GM23338 (cell line): ENCODE measurements around the gene PBLD. TPM values are rescaled to one million over a fixed set of nuclear protein-coding genes. Genes with fewer than 3 reads are reported as not detected.

ENCODE experiments used
- ATAC-seq: fragments of 200-7000 bp; cut with Tn5 transposase; 3 replicates; pipeline ENCODE4 v1.9.1; 2020
- DNase-seq: peaks from one replicate; pipeline ENCODE4 v3.0.0-alpha.2; 2015; ENCODE audit warnings: low spot score
- H2AFZ ChIP-seq: fragments of 200-600 bp; sonication (generic); 2 replicates; pipeline ENCODE4 v1.8.0; 2016; ENCODE audit warnings: antibody characterized with exemption, mild to moderate bottlenecking, moderate library complexity
- H3F3A ChIP-seq: fragments of 200-600 bp; sonication (generic); replicated peaks from 2 replicates; pipeline ENCODE4 v1.8.0; 2017; ENCODE audit warnings: antibody characterized with exemption, mixed run types, low read depth
- H3K27ac ChIP-seq: fragments of 200-600 bp; sonication (generic); 2 replicates; pipeline ENCODE4 v1.6.1; 2016; ENCODE audit warnings: low read depth
- H3K27me3 ChIP-seq: fragments of 200-600 bp; sonication (generic); 2 replicates; pipeline ENCODE4 v1.8.0; 2016; ENCODE audit warnings: mild to moderate bottlenecking, mixed run types, moderate library complexity; ENCODE audit not compliant: insufficient read depth
- H3K36me3 ChIP-seq: fragments of 200-600 bp; sonication (generic); 2 replicates; pipeline ENCODE4 v1.8.0; 2016; ENCODE audit warnings: mild to moderate bottlenecking; ENCODE audit not compliant: insufficient read depth
- H3K4me1 ChIP-seq: fragments of 200-600 bp; sonication (generic); 2 replicates; pipeline ENCODE4 v1.8.0; 2016; ENCODE audit warnings: mild to moderate bottlenecking, moderate library complexity; ENCODE audit not compliant: insufficient read depth
- H3K4me2 ChIP-seq: fragments of 200-600 bp; sonication (generic); 2 replicates; pipeline ENCODE4 v1.7.1; 2017; ENCODE audit warnings: mixed run types
- H3K4me3 ChIP-seq: fragments of 200-600 bp; sonication (generic); 2 replicates; pipeline ENCODE4 v1.6.1; 2016; ENCODE audit warnings: mixed run types
- H3K79me2 ChIP-seq: fragments of 200-600 bp; sonication (generic); replicated peaks from 2 replicates; pipeline ENCODE4 v1.8.0; 2017; ENCODE audit warnings: mild to moderate bottlenecking; ENCODE audit not compliant: insufficient read depth
- H3K9me2 ChIP-seq: fragments of 200-600 bp; sonication (generic); 2 replicates; pipeline ENCODE4 v1.8.0; 2017; ENCODE audit not compliant: insufficient read depth
- H4K20me1 ChIP-seq: fragments of 200-600 bp; sonication (generic); replicated peaks from 2 replicates; pipeline ENCODE4 v1.8.0; 2017; ENCODE audit warnings: mild to moderate bottlenecking; ENCODE audit not compliant: insufficient read depth
- H3K27ac Mint-ChIP-seq: 2 replicates; pipeline ENCODE4 v1.8.0; 2020; ENCODE audit warnings: inconsistent platforms, mild to moderate bottlenecking, moderate library complexity, mixed read lengths
- H3K27me3 Mint-ChIP-seq: 3 replicates; pipeline ENCODE4 v1.8.0; 2022; ENCODE audit warnings: low read depth, mild to moderate bottlenecking, moderate library complexity, mixed read lengths, inconsistent platforms; ENCODE audit not compliant: insufficient read depth, poor library complexity
- H3K36me3 Mint-ChIP-seq: 3 replicates; pipeline ENCODE4 v1.8.0; 2021; ENCODE audit warnings: low read depth, mild to moderate bottlenecking, inconsistent platforms, moderate library complexity, mixed read lengths
- H3K4me1 Mint-ChIP-seq: 3 replicates; pipeline ENCODE4 v1.8.0; 2020; ENCODE audit warnings: mild to moderate bottlenecking, inconsistent platforms, mixed read lengths
- H3K4me3 Mint-ChIP-seq: 3 replicates; pipeline ENCODE4 v1.8.0; 2021; ENCODE audit warnings: moderate library complexity, mild to moderate bottlenecking, inconsistent platforms, mixed read lengths
- H3K9me3 Mint-ChIP-seq: 3 replicates; pipeline ENCODE4 v1.8.0; 2020; ENCODE audit warnings: moderate library complexity, mild to moderate bottlenecking, inconsistent platforms, mixed read lengths
- CREB1 ChIP-seq: fragments of 250-450 bp; sonication (Bioruptor Pico); IDR thresholded peaks from 2 replicates; pipeline ENCODE4 v1.5.0; 2020; ENCODE audit warnings: low read depth, mild to moderate bottlenecking, moderate library complexity
- ETS1 ChIP-seq: IDR thresholded peaks from 2 replicates; pipeline ENCODE4 v1.6.1; 2016; ENCODE audit warnings: antibody characterized with exemption
- EZH2 ChIP-seq: fragments of 200-600 bp; sonication (generic); IDR thresholded peaks from one replicate; pipeline ENCODE4 v1.8.0; 2017; ENCODE audit warnings: antibody characterized with exemption, mild to moderate bottlenecking, low read depth; ENCODE audit not compliant: unreplicated experiment
- EZH2phosphoT487 ChIP-seq: fragments of 200-600 bp; sonication (generic); IDR thresholded peaks from one replicate; pipeline ENCODE4 v1.8.1; 2018; ENCODE audit warnings: antibody characterized with exemption; ENCODE audit not compliant: unreplicated experiment
- JUNB ChIP-seq: IDR thresholded peaks from one replicate; pipeline ENCODE4 v1.6.1; 2016; ENCODE audit warnings: antibody characterized with exemption; ENCODE audit not compliant: unreplicated experiment
- NANOG ChIP-seq: IDR thresholded peaks from 2 replicates; pipeline ENCODE4 v1.6.1; 2016; ENCODE audit warnings: antibody characterized with exemption, borderline replicate concordance
- POLR2AphosphoS5 ChIP-seq: IDR thresholded peaks from 2 replicates; pipeline ENCODE4 v1.6.1; 2016; ENCODE audit warnings: antibody characterized with exemption, low read depth
- STAT1 ChIP-seq: IDR thresholded peaks from one replicate; pipeline ENCODE4 v1.6.1; 2016; ENCODE audit warnings: antibody characterized with exemption; ENCODE audit not compliant: unreplicated experiment
- ZNF114 ChIP-seq: fragments of 250-450 bp; sonication (Bioruptor Pico); IDR thresholded peaks from 2 replicates; pipeline ENCODE4 v1.5.0; 2020; ENCODE audit warnings: mild to moderate bottlenecking, moderate library complexity
- ZNF331 ChIP-seq: fragments of 250-450 bp; sonication (Bioruptor Pico); IDR thresholded peaks from 2 replicates; pipeline ENCODE4 v1.5.0; 2020; ENCODE audit warnings: low read depth, mild to moderate bottlenecking, moderate library complexity
- ZNF462 ChIP-seq: fragments of 250-450 bp; sonication (Bioruptor Pico); IDR thresholded peaks from 2 replicates; pipeline ENCODE4 v1.5.0; 2020; ENCODE audit warnings: mild to moderate bottlenecking, moderate library complexity
- polyA plus RNA-seq: library from polyadenylated mRNA; unstranded; fragments of >200 nt; fragmentation: Nextera tagmentation; extraction: Ambion mirVana; gene quantifications from 2 replicates; pipeline ENCODE4 v1.2.1, GENCODE V29; 2016
- total RNA-seq: library from RNA; depleted of rRNA; stranded (reverse); fragments of >200 nt; shearing (Covaris generic); gene quantifications from 2 replicates; pipeline ENCODE4 v1.2.3, GENCODE V29; 2014
- TF ChIP-seq, protein P1 (sequence below), 2 experiments: fragments of 200-600 bp in 1 of 2; sonication (generic) in 1 of 2; conservative IDR thresholded peaks; 2 replicates each; pipeline versions ENCODE4 v1.5.1 to v1.6.1; 2016 to 2017; ENCODE audit warnings: antibody characterized with exemption in 2 of 2, low read depth in 2 of 2, mild to moderate bottlenecking in 2 of 2, moderate library complexity in 1 of 2
- TF ChIP-seq, protein P2 (sequence below): IDR thresholded peaks from one replicate; pipeline ENCODE4 v1.6.1; 2018; ENCODE audit warnings: antibody characterized with exemption; ENCODE audit not compliant: unreplicated experiment

The PBLD gene
- total and polyA plus RNA-seq, 2 experiments from 2014 or later = 0.90 to 1.5 TPM

- Histone ChIP-seq H3K9me2 (no peaks in the 10 kb centered on the region), H3K27ac (no peak overlapping the region), H3F3A (no peaks in the 10 kb centered on the region), H4K20me1 (no peaks in the 10 kb centered on the region), H2AFZ (peak overlapping the region; percentile 28; the same call in 1 of the 2 replicates), H3K4me3 (no peak overlapping the region), H3K36me3 (no peaks in the 10 kb centered on the region), H3K79me2 (no peaks in the 10 kb centered on the region), H3K4me2 (no peak overlapping the region), H3K4me1 (no peaks in the 10 kb centered on the region), H3K27me3 (peaks cover under 1% of the 10 kb centered on the region; the same call in 1 of the 2 replicates)
- ATAC-seq (no peak), DNase-seq (no peak)
- TF ChIP-seq ZNF114 (CRISPR knock-in tag) = no peak
- no peak for TF ChIP-seq ZNF462 (CRISPR knock-in tag)
- TF ChIP-seq JUNB = no peak
- TF ChIP-seq EZH2phosphoT487 = no peak
- no peak for TF ChIP-seq POLR2AphosphoS5
- TF ChIP-seq ZNF331 (CRISPR knock-in tag) = no peak
- no peak for TF ChIP-seq CREB1
- TF ChIP-seq ETS1 = no peak
- TF ChIP-seq, protein P1, sequence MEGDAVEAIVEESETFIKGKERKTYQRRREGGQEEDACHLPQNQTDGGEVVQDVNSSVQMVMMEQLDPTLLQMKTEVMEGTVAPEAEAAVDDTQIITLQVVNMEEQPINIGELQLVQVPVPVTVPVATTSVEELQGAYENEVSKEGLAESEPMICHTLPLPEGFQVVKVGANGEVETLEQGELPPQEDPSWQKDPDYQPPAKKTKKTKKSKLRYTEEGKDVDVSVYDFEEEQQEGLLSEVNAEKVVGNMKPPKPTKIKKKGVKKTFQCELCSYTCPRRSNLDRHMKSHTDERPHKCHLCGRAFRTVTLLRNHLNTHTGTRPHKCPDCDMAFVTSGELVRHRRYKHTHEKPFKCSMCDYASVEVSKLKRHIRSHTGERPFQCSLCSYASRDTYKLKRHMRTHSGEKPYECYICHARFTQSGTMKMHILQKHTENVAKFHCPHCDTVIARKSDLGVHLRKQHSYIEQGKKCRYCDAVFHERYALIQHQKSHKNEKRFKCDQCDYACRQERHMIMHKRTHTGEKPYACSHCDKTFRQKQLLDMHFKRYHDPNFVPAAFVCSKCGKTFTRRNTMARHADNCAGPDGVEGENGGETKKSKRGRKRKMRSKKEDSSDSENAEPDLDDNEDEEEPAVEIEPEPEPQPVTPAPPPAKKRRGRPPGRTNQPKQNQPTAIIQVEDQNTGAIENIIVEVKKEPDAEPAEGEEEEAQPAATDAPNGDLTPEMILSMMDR (conservative IDR thresholded peaks at IDR 0.05; ENCODE audit: low read depth in 2 of 2) = no peak
- TF ChIP-seq STAT1 = no peak
- TF ChIP-seq, protein P2, sequence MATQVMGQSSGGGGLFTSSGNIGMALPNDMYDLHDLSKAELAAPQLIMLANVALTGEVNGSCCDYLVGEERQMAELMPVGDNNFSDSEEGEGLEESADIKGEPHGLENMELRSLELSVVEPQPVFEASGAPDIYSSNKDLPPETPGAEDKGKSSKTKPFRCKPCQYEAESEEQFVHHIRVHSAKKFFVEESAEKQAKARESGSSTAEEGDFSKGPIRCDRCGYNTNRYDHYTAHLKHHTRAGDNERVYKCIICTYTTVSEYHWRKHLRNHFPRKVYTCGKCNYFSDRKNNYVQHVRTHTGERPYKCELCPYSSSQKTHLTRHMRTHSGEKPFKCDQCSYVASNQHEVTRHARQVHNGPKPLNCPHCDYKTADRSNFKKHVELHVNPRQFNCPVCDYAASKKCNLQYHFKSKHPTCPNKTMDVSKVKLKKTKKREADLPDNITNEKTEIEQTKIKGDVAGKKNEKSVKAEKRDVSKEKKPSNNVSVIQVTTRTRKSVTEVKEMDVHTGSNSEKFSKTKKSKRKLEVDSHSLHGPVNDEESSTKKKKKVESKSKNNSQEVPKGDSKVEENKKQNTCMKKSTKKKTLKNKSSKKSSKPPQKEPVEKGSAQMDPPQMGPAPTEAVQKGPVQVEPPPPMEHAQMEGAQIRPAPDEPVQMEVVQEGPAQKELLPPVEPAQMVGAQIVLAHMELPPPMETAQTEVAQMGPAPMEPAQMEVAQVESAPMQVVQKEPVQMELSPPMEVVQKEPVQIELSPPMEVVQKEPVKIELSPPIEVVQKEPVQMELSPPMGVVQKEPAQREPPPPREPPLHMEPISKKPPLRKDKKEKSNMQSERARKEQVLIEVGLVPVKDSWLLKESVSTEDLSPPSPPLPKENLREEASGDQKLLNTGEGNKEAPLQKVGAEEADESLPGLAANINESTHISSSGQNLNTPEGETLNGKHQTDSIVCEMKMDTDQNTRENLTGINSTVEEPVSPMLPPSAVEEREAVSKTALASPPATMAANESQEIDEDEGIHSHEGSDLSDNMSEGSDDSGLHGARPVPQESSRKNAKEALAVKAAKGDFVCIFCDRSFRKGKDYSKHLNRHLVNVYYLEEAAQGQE = no peak
- no peak for TF ChIP-seq NANOG
- TF ChIP-seq EZH2 = no peak
- H3K27me3 Mint-ChIP-seq = peaks cover 2% of the 10 kb centered on the region
- H3K9me3 Mint-ChIP-seq = no peaks in the 10 kb centered on the region
- H3K27ac Mint-ChIP-seq = no peak overlapping the region
- H3K36me3 Mint-ChIP-seq = no peaks in the 10 kb centered on the region
- H3K4me1 Mint-ChIP-seq = no peaks in the 10 kb centered on the region
- no peak overlapping the region for H3K4me3 Mint-ChIP-seq
These were observed 93.7 kb downstream of the PBLD start for GRCh38 chr10:68239069-68239468.
